Measurements from ENCODE around the gene DNLZ.

The DNLZ gene

DNA sequence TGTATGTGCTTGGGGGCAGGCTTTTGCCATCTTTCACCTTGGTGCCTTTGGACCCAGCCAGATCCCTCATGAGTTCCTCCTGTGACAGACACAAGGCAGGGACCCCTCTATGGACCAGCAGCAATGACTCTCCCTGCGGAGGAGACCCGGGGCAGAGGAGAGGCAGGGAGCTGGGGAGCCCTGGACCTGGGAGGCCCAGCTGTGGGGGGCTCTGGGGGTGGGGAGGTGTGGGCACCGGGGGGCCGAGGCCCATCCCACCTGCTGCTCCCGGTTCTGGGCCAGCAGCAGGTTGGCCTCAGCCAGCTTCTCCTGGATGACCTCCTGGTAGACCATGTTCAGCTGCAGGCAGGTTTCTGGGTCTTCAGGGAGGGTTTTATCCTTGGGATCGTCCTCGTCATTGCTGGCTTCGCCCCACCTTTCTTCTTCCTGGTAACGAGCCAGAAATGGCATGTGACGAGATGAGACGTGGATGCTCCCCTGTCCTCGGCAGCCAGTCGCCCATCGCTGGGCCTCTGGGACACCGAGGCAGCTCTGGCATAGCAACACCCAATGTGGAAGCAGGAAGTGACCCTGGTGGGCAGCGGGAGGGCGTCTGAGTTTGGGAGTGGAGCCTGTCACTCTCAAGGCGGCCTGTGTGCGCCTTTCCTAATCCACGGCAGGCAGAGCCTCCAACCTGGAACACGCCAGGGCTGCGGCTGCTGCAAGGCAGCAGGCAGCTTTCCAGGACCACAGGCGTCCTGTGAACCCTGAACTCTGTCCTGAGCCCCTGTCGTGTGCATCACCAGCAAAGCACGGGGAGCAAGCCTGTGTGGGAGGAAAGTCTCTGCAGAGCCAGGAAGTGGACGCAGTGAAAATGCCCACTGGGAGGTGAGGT lies 32.0 kb upstream of the DNLZ start:
- DNase-seq, result no peak

DNA sequence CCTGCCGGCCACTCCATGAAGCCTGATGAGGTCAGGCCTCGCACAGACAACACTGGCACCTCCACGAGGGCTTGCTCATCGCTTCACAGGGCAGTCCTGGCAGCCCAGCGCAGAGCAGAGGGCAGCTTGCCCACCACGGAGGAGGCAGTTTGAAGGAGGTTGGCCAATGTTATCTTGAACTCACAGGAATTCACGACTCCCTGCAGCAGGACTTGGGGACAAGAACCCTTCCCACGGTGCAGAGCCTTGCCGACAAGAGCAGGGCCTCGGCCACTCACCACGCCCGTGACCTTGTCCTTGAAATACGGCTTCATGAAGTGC lies 31.4 kb upstream of the DNLZ start:
- no peak for DNase-seq

DNA sequence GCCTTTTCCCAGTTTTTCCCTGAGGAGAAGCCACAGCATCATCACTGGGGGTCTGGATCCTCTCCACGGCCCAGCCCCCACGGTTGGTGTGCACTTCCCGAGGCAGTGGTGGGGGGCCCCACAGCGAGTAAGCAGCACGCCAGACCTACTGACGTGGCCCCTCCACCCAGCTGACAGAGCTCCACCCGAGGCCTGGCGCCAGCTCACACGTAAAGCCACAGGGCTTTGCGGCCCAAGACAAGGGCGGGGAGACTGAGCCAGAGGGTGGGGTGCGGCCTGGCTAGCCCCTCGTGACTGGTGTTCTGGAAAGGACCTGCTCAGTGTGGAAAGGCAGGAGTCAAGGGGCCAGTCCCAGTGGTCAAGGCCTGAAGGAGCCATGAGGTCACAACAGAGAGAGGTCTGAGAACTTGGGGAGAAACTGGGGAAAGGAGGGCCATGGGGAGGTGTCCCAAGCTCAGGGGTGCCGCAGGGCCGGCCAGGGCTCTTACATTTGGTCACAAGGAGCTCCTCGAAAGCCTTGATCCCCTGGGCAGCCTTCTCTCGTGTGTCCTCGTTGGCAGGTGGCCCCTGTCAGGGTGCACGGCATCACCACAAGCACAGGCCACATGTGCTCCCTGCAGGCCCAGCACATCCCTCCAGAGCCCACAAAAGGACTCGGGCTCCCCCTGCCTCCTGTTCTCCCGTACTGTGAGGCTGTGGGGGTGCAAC lies 30.9 kb upstream of the DNLZ start:
- no peak for DNase-seq

DNA sequence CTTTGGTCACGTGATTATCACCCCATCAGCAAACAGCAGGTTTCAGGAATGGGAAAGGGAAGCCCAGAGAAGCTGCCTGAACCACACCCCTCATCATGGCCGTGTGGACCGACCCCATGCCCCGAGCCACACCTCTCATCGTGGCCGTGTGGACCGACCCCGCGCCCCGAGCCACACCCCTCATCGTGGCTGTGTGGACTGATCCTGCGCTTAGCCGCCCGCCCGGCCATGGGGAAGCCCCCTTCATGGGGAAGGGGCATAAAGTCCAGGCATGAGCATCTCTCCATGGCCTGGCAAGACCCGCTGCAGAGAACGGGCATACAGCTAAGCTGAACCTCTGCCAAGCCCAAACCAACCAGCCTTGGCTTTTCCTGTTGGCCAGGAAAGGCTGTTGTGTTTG lies 30.0 kb upstream of the DNLZ start:
- no peak for DNase-seq

DNA sequence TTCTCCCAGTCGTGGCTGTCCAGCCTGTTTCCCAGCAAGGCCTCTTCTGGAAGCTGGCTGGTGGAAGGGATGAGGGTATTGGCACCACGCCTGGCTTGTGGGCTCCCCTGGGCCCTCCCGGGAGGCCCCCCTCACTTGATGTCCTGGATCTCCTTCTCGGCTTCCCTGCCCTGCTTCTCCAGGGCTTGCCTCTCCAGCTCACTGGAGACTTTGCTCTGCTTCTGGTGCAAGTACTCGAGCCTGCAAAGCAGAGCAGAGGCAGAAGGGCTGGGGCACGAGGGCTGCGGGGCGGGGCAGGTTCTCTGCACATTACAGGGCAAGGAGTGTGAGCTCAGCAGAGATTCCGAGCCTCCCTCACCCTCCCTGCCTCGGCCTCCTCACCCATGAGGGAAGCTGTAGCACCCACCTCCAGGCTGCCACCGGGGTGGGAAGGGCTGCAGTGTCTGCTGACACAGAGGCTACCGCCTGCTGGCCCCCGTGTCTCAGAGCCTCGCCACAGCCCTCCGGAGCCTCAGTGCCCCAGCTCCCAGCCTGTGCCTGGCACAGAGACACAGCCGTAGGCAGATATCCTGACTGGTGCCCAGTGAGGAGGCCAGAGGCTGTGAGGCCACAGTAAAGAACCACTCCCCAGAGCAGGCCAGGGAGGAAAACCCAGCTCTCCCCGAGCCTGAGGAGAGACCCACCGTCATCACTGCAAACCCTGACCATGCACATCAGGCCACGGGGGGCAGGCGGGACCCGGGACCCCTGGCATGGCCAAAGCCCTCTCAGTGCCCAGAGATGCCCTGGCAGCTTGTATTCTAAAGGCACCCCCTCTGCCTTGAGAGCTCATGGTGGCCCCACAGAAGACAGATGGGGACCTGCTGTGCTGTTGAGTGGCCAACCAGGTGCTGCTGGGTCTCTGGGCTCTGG lies 29.2 kb upstream of the DNLZ start:
- no peak for DNase-seq

DNA sequence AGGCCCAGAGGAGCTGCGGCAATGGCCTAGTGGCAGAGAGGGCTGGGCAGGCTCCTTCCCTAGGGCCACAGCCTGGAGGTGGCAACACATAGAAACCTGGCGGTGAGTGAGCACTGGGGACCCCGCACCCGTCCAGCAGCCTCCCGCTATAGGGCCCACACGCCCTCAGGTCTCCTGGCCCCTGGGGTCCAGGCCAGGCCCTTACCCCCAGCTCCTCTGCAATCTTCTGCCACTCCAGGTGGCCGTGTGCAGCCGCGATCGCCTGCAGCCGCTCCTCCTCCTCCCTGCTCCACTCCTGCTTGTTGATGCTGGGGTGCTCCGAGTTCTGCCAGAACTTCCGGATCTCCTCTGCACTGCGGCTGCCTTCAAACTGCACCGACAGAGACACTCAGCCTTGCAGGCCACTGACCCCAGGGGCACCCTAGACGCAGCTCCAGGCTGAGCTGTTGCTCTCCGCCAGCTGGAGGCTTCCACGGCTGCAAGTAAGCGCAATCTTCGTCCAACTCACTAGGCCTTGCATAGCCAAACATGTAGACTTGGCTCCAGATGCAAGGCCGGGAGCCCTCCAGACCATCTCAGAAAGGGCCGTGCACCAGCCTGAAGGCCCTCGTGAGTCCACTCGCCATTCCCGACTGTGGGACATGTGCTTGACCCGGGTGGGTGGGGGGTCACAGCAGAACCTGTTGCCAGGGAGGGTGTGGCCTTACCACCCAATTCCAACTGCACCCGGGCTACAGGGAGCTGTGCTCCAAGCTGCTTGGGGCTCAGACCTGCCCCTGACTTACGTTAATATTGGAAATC lies 28.4 kb upstream of the DNLZ start:
- DNase-seq, result no peak

DNA sequence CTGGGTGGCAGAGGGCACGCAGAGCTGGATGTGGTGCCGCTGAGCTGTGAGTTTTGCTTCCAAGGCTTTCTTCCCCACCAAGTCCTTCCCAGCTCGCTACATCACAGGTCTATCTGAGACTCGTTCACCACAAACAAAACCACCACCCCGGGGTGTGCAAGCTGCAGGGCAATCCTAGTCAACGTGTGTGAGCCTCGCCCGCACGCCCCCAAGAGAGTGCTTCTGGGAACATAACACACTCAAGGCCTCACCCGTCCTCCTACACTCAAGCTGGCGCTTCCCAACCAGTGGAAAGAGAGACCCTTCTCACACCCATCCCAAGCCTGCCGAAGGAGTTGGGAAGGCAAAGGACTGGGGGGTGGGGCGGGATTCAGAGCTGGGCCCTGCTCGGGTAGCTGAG lies 25.9 kb upstream of the DNLZ start:
- no peak for DNase-seq

DNA sequence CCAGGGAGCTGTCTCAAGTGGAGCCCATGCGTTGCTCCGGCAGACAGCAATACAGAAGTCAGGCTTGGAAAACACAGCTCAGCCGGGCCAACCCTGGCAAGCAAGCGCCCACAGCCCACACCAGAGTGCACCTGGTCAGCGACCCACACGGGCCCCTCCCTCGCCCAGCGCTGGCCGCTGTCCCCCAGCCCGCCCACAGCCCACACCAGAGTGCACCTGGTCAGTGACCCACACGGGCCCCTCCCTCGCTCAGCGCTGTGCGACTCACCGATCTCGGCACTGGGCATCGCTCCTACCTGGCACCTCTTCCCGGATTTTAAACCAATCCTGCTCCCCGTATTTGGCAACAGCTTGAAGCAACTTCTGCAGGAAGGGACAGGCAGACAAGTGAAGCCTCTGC lies 23.7 kb upstream of the DNLZ start:
- no peak for DNase-seq

DNA sequence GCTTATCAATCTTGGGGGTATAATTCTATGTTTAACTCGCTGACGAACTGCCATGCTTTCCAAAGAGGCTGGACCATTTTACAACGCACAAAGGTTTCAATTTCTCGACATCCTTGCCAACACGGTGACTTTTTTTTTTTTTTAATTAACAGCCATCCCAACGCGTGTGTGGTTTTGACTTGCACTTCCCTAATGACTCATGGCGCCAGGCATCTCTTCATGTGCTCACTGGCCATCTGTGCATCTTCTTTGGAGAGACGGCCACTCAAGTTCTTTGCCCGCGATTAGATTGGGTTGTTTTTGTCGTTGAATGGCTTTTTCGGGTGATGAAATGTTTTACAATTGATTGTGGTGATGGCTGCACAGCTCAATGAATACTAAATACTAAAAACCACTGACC lies 22.5 kb upstream of the DNLZ start:
- DNase-seq, result no peak

DNA sequence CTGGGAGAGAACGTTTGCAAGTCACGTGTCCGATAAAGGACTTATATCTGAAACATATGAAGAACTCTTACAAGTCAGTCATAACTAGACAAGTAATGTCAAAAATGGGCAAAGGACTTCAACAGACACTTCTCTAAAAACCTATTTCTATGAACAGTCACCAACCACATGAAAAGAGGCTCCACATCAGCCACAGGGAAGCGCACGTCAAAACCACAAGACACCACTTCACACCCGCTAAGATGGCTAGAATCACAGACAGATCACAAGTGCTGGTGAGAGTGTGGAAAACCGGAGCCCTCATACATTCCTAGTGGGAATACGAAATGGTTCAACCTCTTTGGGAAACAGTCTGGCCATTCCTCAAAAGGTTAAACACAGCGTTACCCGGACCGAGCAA lies 21.5 kb upstream of the DNLZ start:
- DNase-seq, result no peak

DNA sequence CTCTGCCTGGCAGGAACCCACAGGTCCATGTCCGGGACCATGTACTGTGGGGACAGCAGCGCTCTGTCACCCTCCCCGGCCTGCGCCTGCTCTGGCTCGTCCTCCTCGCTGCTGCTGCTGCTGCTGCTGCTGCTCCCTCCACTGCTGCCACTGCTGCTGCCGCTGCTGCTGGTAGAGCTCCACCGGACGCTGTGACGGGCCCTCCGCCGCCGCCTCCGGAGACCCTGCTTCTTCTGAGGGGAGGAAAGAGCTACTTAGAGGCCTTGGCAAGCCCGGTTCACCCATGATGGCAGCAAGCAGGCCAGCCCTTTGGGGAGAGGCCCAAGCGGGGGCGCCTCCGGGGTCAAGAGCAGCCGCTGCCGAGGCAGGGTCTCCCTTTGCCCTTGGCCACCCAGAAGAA lies 19.9 kb upstream of the DNLZ start:
- no peak for DNase-seq

DNA sequence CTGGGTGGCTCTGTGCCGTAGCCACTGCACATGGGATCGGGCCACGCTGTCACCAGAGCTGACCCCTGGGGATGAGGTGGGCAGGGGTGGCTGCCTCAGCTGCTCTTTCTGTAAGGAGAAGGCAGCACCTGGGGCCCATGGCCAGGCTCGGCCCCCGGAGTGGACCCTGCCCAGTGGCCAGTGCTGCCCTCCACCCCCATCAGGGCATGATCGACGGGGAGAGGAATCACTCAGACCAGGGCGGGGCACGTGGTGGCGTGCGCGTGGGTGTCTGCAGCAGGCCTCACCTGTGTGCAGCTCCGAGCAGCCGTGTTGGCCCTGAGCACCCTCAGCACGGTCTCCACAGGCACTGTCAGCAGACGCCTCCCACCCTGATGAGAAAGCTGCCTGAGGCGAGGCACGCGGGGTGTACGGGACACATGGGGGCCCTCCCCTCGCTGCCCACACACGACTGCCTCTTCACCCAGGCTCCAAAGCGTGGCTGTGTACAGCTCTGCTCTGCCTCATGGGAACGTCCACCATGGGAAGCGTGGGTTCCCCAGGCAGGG lies 18.5 kb upstream of the DNLZ start:
- DNase-seq, result no peak

DNA sequence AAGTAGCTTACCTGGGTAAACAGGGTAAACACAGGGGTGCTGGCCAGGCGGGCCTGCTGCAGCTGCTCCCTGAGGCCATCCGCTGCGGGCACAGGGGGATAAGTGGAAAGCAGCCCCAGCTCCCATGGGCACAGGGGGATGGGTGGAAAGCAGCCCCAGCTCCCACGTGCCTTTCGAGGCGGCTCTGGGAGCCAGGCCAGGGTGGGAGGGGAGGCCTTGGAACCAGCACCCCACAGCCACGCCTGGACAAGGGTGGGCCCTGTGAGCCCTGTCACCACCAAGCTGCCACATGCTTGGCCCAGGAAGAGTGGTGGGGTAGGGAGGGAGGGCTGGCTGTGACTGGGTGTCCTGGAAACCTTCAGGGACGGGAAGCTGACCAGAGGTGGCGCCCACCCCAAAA lies 17.8 kb upstream of the DNLZ start:
- DNase-seq, result no peak

DNA sequence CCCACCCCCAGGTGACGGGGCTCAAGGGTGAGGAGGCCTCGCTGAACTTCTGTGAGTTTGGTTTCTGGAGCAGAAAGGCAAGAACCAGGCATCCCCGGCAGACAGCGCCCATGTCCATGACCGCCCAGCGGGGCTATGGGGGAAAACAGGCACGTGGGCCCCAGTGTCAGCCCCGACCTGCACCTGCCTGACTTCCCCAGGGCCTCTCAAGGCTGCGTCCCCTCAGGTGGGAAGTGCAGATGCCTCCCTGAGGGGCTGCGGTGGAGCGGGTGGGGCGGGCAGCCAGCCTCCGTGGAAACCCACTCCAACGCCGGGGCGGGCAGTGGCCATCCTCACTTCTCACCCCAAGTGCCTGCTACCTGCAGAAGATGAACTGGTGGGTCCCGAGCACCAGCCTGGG lies 16.8 kb upstream of the DNLZ start:
- DNase-seq, result no peak

DNA sequence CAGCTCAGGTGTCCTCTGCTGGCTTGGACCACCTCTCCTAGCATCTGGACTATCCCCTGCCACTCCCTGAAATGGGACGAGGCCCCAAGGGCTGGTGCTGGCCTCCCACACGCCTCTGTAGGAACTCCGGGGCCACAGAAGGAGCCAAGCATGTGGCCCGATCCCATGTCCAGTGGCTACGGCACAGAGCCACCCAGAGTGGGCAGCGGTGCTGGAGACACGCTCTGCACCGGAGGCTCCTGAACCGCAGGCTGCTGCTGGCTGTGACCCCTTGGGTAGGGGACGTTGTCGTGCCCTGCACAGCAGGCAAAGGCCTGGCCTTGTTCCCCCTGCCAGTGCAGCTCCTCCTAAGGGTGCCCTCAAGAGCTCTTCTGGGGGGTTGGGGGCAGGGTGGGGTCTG lies 16.3 kb upstream of the DNLZ start:
- DNase-seq, result no peak

DNA sequence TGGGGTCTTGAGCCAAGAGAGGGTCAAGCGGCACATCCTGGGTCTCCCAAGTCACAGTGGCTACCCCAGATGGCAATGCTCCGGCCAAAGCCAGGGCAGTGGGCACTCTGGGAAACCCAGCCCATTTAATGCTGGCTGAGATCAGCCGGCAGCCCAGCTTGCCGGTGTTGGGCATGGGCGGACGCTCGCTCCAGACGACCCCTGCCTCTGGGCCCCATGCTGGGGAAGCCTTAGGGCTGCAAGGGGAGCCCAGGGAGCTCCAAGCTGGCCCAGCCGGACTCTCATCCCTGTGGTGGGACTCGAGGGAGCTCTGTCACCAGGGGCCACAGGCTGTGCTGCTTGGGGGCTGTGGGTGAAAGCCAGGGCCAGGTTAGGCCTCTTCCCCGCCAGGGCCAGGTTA lies 15.9 kb upstream of the DNLZ start:
- DNase-seq, result no peak

DNA sequence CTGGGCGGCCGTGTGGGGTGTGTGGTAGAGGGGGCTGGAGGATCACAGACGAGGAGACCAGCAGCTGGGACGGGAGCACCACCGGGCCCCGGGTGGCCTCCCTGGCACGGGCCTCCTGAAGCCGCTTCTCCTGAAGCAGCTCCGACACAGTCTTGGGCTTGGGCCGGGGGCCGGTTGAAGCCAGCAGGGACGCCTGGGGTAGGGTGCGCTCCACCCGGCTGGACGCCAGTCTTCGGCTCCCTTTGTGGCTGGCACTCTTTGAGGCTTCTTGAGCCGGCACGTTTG lies 15.4 kb upstream of the DNLZ start:
- no peak for DNase-seq

DNA sequence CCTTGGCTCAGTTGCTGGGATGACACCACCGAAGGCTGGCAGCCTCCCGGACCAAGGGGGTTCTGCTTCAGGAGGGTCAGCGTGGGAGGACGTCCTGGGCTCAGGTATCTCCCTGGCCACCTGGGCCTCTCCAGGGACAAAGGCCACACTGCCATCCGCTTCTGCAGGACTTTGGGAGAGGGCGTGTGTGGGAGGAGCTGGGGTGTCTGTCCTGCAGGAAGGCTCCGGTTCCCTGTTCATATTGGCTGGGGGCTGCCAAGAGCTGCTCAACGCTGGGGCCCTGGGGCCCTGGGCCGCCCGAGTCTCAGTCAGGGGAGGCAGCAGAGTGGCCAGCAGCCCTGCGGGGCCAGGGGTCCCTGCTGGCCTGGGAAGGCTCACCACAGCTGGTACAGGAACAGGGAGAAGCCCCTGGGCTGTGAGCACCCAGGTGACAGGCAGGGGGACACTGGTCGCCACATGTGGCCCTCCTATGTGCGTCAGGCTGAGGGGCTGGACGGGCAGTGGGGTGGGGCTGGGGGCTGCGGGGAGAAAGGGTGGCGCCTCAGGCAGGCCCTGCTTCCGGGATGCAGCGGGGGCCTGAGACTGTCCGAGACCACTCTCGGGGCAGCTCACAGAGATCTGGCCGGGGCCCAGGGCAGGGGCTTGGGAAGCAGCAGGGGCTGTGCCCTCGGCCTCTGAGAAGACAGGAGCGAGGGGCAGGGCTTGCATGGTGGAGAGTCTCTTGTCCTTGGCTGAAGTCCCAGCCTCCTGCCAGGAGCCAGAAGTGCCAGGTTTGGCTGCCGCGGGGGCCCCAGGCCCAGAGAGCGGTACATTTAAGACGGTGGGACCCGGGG lies 14.8 kb upstream of the DNLZ start:
- DNase-seq, result no peak

DNA sequence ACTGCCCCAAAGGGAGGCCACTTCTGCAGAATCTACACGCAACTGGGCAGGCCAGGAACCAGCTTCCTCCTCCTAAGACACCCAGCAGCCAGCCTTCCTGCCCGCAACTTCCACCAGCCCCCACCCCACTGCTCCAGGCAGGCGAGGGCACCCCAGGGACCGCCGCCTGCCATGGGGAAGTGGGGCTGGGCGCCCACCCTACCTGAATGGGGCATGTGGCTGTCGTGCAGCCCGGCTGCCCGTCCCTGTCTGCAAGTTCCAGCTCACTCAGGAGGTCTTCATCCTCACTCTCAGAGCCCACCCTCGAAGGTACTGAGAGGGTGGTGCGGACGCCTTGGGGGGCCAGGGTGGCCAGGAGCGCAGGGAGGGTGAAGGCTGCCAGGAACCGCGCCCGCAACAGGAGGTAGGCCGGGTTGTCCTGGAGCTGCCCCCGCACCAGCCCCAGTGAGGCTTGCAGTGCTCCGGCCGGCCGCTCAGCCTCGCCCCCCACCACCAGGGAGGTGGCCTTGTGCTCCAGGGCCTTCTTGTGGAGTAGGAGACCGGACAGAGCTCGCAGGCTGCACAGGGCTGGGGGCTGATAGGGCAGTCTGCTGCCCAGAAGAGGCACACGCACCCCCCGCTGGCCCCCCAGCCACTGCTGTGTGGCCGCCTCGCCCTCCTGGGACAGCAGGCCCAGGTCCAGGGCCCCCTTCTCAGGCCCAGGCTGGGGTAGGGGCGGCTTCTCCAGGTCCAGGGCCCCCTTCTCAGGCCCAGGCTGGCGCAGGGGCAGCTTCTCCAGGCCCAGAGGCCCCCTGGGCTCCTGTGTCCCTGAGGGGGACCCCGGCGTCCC lies 14.0 kb upstream of the DNLZ start:
- DNase-seq, result no peak

DNA sequence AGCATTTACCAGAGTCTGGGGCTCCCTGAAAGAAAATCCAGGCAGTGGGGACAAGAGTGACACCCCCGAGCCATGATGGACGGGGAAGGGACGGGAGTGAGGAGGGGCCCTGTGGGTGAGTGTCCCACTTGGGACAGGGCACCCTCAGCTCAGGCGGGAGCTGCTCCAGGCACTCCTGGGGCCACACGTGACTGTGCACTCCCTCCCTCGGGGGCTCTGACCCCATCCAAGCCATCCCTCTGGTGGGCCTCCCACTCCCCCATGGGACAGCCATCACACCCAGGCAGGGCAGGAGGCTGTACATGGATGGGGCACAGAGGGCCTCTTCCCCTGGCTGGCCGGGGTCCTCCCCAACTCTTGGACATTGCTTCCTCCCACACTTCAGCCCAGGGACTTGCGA lies 12.9 kb upstream of the DNLZ start:
- no peak for DNase-seq

DNA sequence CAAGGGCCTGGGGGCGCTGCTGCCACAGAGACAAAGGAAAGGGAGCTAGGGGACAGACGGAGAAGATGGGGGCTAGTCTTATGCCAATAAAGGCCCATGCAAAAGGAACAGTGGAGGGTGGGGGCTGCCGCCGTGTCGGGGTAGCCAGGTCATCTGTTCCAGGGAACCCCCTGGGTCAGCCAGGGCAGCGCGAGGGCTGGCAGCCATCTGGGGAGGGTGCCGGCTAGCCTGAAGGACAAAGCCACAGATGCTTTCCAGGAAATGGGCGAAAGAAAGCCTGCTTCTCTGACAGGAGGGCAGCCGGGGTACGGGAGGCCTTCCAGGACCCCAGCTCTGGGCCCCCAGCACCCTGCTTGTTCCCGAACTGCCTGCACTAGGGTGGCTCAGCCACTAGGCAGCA lies 11.6 kb upstream of the DNLZ start:
- no peak for DNase-seq

All from fibroblast of skin of back (primary cell).